Panc1 (cell line): Measurements from ENCODE around the gene CEP83.

Experiments
- CTCF ChIP-seq: fragments of 450-650 bp; IDR thresholded peaks from 2 replicates; pipeline ENCODE4 v1.5.1; 2017; ENCODE audit warnings: mild to moderate bottlenecking
- SIN3A ChIP-seq: IDR thresholded peaks from 2 replicates; pipeline ENCODE4 v1.6.1; 2012; ENCODE audit warnings: low read depth, mild to moderate bottlenecking, low read length, moderate library complexity, borderline replicate concordance; ENCODE audit not compliant: insufficient read depth
- TCF7L2 ChIP-seq: IDR thresholded peaks from 2 replicates; pipeline ENCODE4 v1.6.1; 2011; ENCODE audit warnings: mild to moderate bottlenecking, low read depth, low read length, inconsistent platforms

GRCh38 chr12:94353130-94353529, 106.5 kb downstream of the CEP83 start:
- TF ChIP-seq CTCF = no peak
- no peak for TF ChIP-seq TCF7L2
- TF ChIP-seq SIN3A = no peak
